HepG2 (cell line): ENCODE measurements around the gene SELENOW.

Experiments
- CBX2 ChIP-seq, 2 experiments: fragments of 200-600 bp in 1 of 2; sonication (generic); formaldehyde crosslinking in 1 of 2; IDR thresholded peaks; 2 replicates each; pipeline versions ENCODE4 v1.7.0 to v1.8.1; 2018 to 2022; ENCODE audit warnings: low read depth in 2 of 2, low read length in 1 of 2, mild to moderate bottlenecking in 1 of 2, missing genetic modification reagents in 1 of 2
- MTA3 ChIP-seq: sonication (generic); formaldehyde crosslinking; IDR thresholded peaks from 2 replicates; pipeline ENCODE4 v1.4.0; 2020; ENCODE audit warnings: missing genetic modification reagents
- SOX6 ChIP-seq, 2 experiments: fragments of 450-650 bp in 1 of 2; sonication (generic) in 1 of 2; formaldehyde crosslinking in 1 of 2; IDR thresholded peaks; 2 replicates each; pipeline versions ENCODE4 v1.4.0 to v1.6.1; 2017 to 2020; ENCODE audit warnings: antibody characterized with exemption in 1 of 2, mild to moderate bottlenecking in 1 of 2, missing genetic modification reagents in 1 of 2
- TF ChIP-seq, protein P1 (sequence below): sonication (generic); formaldehyde crosslinking; conservative IDR thresholded peaks from 2 replicates; pipeline ENCODE4 v1.5.0; 2020; ENCODE audit warnings: missing genetic modification reagents

DNA sequence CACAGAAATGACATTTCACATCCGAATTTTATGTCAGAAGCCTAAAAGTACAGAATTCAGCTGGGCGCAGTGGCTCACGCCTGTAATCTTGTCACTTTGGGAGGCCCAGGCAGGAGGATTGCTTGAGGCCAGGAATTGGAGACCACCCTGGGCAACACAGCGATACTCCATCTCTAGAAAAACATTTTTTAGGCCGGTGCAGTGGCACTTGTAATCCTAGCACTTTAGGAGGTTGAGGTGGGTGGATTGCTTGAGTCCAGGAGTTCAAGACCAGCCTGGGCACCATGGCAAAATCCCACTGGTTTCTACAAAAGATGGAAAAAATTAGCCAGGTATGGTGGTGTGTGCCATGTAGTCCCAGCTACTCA, 17.9 kb upstream of the SELENOW start:
- TF ChIP-seq MTA3 (CRISPR knock-in tag) (no peak), SOX6 (IDR thresholded peaks at IDR 0.05) (no peak), SOX6 (CRISPR knock-in tag; IDR thresholded peaks at IDR 0.05) (no peak), CBX2 (IDR thresholded peaks at IDR 0.05; ENCODE audit: low read depth, low read length) (no peak), CBX2 (CRISPR knock-in tag; IDR thresholded peaks at IDR 0.05; ENCODE audit: low read depth) (no peak)
- TF ChIP-seq, protein P1, sequence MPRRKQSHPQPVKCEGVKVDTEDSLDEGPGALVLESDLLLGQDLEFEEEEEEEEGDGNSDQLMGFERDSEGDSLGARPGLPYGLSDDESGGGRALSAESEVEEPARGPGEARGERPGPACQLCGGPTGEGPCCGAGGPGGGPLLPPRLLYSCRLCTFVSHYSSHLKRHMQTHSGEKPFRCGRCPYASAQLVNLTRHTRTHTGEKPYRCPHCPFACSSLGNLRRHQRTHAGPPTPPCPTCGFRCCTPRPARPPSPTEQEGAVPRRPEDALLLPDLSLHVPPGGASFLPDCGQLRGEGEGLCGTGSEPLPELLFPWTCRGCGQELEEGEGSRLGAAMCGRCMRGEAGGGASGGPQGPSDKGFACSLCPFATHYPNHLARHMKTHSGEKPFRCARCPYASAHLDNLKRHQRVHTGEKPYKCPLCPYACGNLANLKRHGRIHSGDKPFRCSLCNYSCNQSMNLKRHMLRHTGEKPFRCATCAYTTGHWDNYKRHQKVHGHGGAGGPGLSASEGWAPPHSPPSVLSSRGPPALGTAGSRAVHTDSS (CRISPR knock-in tag), result no peak
